GM19238 (cell line): ENCODE results near the gene SLC38A9.

ENCODE experiments used
- DNase-seq: peaks from one replicate; pipeline ENCODE4 v3.0.0; 2011; ENCODE audit warnings: low spot score; ENCODE audit not compliant: insufficient read length

The SLC38A9 gene

GRCh38 chr5:55584398-55585205 is 127.5 kb downstream of the SLC38A9 start:
- no peak for DNase-seq

- DNase-seq, result no peak
Measured at GRCh38 chr5:55583578-55583977, 128.5 kb downstream of the SLC38A9 start.

- DNase-seq, result no peak
Measured at GRCh38 chr5:55582256-55582655, 129.9 kb downstream of the SLC38A9 start.

DNA sequence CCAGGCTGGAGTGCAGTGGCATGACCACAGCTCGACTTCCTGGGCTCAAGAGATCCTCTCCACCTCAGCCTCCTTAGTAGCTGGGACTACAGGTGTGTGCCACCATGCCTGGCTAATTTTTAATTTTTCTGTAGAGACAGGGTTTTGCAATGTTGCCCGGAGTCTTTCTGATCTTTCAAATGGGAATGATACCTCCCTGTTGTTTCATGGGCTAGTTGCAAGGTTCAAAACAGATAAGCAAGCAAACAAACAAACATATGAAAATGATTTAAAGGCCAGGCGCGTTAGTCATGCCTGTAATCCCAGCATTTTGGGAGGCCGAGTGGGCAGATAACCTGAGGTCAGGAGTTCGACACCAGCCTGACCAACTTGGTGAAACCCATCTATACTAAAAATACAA is 132.1 kb downstream of the SLC38A9 start:
- no peak for DNase-seq

GRCh38 chr5:55578771-55579170 is 133.4 kb downstream of the SLC38A9 start:
- DNase-seq, result no peak

GRCh38 chr5:55577353-55578060 is 134.6 kb downstream of the SLC38A9 start:
- DNase-seq, result no peak

DNA sequence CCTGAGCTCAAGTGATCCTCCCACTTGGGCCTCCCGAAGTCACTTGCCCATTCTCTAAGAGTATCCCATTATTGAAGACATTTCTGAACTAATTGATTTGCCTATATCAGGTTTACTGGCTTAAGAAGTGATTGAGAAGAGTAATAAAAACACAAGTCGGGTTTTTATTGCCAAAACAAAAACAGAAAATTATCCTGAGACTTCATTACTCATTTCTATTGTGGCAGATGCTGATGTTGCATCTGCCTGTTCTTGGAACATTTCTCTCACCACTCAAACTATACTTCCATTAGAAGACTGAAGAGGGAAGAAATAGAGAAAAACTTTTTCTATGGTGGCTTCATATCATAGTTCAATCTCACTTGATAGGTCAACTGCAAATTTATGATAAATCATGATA is 135.5 kb downstream of the SLC38A9 start:
- DNase-seq, result no peak
